HG02763 (cell line): ENCODE measurements around the gene OTUD4.
A peak's percentile ranks its signal among the peaks of the same experiment; 100 is the strongest.
"Not testable (repeated sequence)": the region's sequence is repeated elsewhere in the genome, so short reads cannot be mapped to it uniquely, and the experiment has no call there.

ENCODE experiments used
- ATAC-seq: cut with Tn5 transposase; IDR thresholded peaks from one replicate; pipeline ENCODE4 v1.9.1; 2021; ENCODE audit warnings: mild to moderate bottlenecking, moderate library complexity; ENCODE audit not compliant: unreplicated experiment

The OTUD4 gene

DNA sequence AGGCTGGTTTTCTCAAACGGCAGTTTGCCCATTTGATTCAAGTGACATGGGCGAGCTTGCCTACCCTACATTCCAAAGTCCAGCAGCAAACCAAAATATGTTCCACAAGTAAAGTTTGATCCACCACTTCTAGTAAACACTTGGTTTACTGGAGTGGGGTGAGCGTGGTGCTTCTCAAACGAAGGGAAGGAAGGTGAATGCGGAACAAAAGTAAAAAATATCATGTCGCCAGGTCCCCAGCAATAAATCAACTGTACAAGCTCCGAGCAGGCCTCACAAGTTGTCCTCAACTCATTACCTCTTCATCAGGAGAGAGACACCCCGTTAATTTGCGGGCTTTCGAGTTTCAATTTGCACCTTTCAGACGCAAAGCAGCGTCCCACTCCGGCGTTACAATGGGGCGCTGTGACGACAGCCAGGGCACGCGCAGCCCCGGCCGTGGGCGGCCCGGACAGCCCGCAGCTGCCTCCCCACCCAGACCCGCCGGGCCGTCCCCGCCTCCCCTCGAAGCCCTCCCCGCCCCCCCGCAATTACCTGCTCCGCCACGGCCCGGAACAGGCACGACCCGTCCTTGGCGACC is 1.0 kb downstream of the OTUD4 start:
- peak; percentile 37 for ATAC-seq

DNA sequence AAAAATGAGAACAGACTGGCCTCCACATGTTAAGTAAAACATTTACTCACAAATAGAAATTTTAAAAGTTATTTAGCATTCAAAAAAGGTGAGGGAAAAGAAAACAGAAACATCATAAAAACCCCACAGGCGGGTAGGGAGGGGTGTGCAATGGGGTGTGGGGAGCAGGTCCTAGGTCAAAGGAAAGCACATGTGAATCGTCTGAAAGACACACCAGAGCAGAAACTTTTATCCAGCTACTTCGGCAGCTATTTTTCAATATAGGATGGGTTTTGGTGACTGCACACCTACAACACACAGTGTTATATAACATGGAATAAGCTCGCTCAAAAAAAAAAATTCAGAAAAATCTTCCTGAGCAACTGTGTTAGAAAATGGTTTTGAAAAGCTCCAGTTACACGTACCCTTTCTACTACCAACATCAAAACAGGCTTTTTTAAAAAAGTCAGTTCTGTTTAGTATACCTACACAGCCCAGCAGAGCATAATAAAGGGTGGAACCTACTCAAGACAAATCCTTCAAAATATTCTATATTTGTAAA is 1.6 kb downstream of the OTUD4 start:
- no peak for ATAC-seq

DNA sequence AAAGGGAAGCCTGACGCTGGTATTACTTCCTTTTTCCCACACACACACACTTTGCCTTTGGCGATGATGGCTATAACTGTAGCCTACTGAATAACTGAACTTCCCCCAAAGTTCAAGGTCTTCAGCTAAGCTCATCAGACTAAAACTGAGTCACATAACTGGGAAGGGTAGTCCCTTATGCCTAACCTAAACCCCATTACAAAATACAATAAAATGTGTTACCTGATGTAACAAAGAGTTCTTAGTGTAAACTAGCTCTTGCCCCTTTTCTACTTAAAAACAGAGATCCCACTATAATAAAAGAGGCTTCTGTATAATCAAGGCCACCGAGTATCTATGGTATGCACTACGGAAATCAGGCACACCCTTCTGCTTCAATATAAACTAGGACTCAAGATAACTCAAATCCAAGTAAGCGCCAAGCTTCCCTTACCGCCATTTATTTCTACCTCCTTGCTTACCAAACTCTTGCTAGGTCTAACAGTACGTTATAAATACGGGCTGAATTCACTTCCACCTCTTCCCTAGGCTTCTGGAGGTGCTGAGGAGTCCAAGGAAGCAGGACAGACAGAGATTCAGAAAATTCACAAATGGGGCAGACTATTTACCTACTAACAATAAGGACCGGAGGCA is 2.4 kb downstream of the OTUD4 start:
- ATAC-seq = no peak

DNA sequence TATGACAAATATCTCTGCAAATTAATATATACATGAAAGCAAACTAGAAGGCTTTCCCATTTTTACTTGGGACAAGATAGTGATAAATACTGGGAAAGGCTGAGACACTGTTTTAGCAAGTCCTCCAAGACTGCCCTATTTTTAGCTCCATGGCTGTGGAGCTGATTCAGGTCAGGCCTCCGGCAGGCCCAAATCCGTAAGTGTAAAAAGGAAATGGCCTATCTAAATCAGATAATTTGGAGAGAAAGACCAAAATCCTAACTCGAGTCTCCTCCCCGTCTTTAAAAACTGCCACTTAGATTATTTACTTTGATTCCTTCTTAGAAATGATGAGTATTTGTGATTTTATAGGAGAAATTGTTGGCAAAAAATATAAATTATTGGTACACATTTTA is 2.9 kb downstream of the OTUD4 start:
- ATAC-seq = no peak

DNA sequence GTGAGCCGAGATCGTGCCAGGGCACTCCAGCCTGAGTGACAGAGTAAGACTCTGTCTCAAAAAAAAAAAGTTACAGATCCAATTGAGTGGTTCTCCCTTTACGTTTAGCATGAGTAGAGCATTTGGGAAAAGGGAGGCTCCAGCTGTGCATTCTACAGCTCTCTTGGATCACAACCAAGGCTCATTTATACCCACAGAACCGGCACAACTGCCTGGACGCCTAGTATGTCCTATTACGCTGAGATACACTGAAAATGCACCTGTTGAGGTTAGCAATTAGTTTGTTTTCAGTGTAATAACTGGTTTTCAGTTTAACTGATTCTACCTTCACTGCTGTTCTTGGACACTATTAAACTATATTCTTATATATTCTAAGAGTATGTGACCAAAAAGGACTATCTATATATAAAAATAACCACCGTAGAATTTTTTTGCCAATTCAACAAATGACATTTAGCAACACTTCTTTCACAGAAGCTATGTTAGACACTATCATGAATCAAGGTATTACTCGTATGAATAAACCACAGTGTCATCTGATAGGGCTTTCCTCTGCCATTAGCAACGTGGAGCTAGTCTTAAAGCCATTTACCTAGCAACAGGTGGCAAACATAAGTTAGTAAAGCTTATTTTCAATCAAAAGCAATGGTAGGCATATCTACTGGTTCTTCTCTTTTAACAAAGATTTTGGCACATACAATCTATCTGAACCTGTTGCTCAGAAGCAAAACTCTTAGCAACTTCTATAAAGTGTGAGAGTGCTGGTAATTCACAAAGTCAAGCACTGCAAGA is 3.6 kb downstream of the OTUD4 start:
- ATAC-seq = no peak

DNA sequence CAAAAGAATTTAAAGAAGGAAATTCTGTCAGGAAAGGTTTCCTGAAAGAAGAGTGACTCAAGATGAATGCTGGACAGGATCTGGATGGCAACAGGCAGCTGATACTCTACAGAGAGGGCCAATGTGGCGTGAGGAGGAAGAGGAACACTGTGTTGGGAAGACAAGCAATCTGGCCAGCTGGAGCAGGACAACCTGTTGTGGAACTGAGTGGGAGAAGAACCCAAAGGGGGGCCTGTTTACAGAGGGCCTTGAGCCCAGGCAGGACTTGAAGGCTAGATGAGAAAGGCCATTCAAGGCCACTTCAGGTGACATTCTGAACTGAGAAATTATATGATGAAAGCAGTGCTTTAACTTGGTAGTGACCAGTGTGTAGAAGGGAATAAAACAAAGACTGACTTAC is 8.5 kb downstream of the OTUD4 start:
- ATAC-seq = no peak

DNA sequence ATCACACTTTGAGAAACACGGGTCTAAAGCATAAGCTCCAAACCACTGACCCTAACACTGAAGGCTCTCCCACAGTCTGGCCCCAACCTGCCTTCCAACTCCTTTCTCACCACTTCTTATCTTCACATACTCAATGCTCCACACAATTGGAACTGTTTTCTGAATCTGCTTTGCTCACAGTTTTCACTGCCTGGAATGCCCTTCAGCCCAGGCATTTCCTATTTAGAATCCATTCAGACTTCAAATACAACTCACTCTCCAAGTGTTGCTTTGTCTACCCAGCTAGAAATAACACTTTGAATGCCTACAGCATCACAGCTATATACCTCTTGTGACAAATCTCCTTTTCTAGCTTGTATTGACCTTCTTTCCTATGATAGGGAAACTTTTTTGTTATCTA is 10.2 kb downstream of the OTUD4 start:
- no peak for ATAC-seq

DNA sequence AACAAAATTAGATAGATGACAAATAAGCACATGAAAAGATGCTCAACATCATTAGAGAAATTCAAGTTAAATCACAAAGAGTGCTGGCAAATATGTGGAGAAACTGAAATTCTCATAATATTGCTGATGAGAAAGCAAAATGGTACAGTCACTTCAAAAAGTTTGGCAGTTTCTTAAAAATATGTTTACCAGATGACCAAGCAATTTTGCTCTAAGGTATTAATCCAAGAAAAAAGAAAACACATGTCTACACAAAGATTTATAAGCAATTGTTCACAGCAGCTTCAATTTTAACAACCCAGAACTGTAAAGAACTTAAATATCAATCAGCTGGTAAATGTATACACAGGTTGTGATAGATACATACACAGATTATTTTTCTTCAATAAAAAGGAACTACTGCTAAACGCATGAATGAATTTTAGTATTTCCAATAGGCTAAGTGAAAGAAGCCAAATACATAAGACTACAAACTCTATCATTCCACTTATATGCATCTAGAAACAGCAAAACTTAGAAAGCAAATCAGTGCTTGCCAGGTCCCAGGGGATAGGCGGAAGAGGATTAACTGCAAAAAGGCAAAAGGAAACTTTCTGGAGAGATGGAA is 11.7 kb downstream of the OTUD4 start:
- no peak for ATAC-seq

DNA sequence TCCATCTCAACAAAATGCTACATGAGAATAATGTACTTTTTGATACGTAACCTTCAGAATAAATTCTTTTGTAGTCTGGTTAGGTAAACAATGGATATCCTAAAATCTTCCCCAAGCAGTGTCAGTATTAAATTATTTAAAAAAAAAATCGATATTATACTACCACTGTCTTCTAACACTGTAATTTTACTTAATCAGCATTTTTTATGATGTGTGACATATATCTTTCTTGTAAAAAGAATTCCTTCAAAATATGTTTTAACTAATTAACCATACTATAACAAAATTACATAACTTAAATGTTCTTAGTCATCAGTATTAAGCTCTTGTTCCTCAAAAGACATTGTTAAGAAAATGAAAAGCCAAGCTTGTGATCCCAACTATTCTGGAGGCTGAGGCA is 12.5 kb downstream of the OTUD4 start:
- no peak for ATAC-seq

DNA sequence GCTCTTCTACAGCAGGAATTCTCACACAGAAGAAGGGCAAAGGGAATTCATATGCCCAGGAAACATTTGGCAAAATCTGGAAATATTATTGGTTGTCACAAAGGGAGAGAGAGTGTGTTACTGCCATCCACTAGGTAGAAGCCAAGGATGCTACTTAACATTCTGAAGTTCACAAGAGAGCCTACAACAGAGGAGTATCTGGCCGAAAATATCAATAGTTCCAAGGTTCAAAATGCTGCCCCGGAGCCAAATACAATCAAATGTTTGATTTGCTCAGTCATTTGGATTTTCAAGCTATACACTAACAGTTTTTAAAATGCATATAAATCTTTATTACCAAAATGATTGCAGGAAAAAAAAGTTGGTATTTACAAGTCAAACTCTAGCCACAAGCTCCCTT is 18.8 kb downstream of the OTUD4 start:
- no peak for ATAC-seq

DNA sequence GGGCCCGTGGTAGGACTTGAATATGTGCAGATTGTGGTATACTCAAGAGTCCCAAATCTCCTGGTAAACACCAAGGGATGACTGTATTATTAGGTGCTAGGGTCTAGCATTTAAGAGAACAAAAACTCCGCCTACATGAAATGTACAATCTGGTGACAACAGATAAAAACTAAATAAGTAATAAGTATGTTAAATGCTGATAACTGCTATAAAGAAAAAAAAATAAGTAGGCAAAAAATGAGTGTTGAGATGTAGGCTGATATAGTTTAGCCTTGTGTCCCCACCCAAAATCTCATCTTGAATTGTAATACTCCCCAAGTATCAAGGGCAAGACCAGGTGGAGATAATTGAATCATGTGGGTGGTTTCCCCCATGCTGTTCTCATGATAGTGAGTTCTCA is 23.4 kb downstream of the OTUD4 start:
- no peak for ATAC-seq

DNA sequence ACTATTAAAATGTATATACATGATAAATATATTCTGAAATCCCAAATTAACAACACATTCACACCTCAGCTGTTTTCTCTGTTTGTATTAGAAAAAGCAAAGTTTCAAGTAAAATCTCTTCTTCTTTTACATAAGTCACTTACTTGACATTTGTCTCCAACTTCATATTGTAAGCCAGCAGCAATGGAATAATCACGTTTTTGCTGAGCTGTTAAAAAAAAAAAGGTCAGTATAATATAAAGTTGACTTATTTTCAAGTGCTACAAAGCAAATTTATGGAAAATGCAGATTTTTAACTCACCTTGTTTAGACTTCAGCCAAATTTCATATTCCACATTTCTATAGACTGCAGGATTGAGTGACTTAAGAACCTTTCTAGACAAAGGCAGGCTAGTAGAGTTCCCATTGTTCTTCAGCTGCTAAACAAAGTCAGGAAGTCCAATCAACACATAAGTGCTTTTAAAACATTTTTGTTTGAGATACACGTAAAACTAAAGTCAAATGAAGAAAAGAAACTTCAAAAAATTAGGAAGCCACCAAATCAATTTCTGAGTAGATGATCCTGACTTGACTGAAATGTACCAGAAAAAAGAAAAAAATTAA is 25.0 kb downstream of the OTUD4 start:
- ATAC-seq = no peak

DNA sequence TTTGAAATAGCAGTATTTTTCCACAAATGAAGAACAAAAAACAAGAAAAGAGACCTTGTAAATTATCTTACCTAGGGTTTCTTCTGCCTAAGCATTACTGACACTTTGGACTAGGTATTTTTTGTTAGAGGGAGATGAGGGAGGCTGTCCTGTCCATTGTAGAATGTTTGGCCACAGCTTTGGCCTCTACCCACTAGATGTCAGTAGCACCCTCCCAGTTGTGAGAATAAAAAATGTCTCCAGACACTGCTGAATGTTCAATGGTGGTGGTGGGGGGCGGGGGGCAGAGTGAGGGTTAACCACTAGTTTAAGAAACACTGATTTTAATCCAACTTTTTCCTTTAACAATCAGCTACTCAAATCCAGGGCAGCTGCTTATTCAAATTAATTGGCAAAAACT is 25.8 kb downstream of the OTUD4 start:
- ATAC-seq = peak; percentile 69

DNA sequence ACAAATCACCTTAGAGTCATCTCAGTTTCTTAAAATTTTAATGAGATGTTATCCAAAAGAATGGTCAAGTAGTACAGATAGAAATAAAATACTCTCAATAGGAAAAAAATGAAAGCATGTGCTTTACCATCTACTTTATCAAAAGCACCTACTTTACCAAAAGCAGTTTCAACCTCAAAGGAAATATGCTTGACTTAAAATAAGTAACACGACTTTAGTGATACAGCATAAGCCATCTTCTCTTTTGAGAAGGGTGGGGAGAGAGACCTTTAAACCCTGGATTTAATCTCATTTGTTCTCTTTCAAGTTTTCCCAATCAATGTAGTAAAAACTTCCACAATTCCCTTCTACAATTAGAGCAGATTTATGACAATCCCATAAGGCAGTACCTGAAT is 26.5 kb downstream of the OTUD4 start:
- no peak for ATAC-seq

DNA sequence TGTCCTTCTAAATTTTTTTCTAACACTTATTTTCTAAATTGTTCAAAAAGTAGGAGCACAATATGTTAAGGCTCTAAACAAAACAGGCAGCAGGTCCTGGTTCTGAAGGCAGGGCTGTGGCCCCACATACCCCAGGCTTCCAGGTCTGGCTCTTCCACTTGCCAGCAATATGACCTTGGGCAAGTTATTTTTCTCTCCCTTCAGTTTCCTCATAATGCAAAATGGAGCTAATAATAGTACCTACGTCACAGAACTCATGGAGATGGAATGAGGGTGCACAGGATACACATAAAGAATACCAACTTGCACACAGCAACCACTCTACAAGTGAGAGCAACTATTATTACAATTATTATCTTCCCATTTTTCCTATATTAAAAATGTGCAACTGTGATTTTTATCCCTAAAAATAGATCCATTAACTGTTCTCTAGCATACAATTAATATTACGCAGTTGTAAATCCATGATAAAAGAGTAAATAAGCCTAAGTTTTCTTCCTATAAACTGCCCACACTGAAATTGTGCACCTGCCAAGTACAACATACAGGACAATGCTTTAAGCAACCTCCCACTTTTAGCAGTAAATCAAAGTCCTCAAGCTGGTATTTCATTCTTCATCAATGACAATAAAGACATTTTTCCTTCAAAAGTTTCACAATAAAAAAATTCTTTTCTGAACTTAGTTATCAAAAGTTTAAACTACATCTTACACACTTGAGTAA is 27.0 kb downstream of the OTUD4 start:
- ATAC-seq = no peak

DNA sequence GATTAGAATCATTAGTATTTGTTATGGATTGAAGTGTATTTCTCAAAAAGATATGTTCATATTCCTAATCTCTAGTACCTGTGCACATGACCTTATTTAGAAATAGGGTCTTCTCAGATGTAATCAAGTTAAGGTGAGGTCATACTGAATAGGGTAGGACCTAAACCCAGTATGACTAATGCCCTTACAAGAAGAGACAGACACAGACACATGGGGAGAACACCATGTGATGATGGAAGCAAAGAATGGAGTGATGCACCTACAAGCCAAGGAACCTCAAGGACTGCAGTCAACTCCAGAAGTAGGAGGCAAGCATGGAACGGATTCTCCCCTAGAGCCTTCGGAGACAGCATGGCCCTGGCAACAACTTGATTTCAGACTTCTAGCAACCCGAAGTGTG is 31.4 kb downstream of the OTUD4 start:
- no peak for ATAC-seq

DNA sequence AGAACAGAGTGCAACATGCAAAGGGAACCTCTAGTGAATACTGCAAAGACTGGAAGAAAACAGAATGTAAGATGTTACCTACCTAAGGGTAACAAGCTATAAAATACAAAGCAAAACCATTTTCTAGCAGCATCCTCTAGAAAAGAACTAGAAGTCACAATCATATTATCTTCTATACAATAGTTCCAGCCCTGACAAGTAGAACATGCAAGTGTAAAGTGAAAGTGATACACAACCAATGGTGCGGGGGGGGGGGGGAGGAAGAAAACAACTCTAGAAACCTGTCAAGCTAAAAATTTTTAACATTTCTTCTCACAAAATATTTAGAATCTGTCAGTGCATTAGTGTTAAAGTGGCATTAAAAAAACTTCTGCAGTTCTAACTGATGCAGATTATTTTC is 44.2 kb downstream of the OTUD4 start:
- not testable (repeated sequence) for ATAC-seq

DNA sequence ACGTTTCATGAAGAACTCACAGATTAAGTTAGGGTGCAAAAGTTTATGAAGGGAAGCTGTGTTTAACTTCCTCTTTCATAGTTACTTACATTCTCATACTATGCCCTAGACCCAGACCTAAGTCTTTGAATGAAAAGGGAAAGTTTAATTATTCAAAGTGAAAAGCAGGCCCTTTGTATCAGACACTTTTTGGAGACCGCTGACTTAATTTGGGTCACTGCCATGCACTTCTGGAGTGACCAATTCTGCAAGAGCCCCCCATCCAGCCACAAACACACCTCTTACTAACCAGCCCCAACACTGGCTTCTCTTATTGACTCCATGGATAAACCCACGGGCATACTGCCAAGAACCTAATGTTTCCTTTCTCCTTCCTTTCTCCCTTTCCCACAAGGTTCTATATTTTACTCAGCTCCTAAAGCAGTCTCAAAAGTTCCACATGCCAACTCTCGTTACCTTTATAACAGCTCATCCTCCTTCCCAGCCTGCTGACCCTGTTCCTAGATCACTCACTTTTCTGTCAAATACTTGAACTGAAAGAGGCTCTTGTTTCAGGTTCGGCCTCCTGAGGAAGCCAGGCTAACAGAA is 47.8 kb downstream of the OTUD4 start:
- peak; percentile 69 for ATAC-seq

DNA sequence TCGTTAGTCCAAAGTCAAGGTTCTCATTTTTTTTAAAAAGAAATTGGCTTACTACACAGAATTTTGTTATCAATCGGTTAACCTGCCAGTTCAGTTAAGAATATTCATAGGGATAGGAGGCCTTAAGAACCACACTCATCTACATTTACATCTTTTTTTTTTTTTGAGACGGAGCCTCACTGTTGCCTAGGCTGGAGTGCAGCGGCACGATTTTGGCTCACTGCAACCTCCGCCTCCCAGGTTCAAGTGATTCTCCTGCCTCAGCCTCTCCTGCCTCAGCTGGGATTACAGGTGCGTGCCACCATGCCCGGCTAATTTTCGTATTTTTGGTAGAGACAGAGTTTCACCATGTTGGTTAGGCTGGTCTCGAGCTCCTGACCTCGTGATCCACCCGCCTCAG is 48.5 kb downstream of the OTUD4 start:
- no peak for ATAC-seq

DNA sequence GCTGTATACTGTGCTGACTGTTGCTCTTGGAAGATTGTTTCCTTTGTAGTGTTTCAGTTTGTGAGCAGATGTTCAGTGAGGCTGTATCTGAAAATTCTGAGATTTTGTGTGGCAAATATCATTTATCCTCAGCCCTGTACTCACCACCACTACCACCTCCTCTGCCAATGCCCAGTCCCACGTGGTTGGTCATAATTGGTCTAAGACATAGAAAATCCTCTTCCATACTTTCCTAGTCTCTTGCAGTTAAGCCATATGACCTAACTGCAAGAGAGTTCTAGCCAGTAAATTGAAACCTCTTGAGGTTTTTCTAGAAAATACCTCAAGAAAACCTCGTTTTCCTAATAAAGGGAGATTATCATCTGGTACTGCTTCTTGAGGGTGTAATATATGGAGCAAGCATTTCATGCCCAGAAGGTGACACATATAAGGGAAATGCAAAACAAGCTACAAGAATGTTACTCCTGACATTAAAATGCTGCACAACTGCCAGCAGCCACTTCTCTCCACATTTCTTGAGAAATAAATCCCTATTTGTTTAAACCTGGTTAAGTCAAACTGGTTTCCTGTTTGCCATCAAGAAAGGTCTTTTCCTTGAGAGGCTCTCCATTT is 49.5 kb downstream of the OTUD4 start:
- ATAC-seq = no peak
